ENCODE measurements around the gene SYDE1.

Gene SYDE1

GRCh38 chr19:15125232-15126067 is 18.2 kb downstream of the SYDE1 start:
- peak; percentile 94 for DNase-seq (ENCODE audit: low spot score)
- FAIRE-seq: peak; percentile 87

GRCh38 chr19:15126131-15126910 is 19.1 kb downstream of the SYDE1 start:
- no peak for DNase-seq (ENCODE audit: low spot score)
- no peak for FAIRE-seq

GRCh38 chr19:15128162-15128770 is 21.1 kb downstream of the SYDE1 start:
- DNase-seq (ENCODE audit: low spot score): no peak

GRCh38 chr19:15129856-15130585 is 22.8 kb downstream of the SYDE1 start:
- no peak for DNase-seq (ENCODE audit: low spot score)
- FAIRE-seq: no peak

More at GRCh38 chr19:15128162-15128770, 21.1 kb downstream of the SYDE1 start:
- FAIRE-seq: no peak

- FAIRE-seq (no peak), DNase-seq (ENCODE audit: low spot score) (no peak)
These were observed 29.2 kb downstream of the SYDE1 start for GRCh38 chr19:15136234-15136954.

GRCh38 chr19:15137777-15138176 is 30.6 kb downstream of the SYDE1 start:
- no peak for FAIRE-seq
- DNase-seq (ENCODE audit: low spot score): no peak

GRCh38 chr19:15138427-15138826 is 31.2 kb downstream of the SYDE1 start:
- DNase-seq (ENCODE audit: low spot score): no peak
- FAIRE-seq: no peak

- FAIRE-seq (no peak), DNase-seq (ENCODE audit: low spot score) (no peak)
These were observed 33.9 kb downstream of the SYDE1 start for GRCh38 chr19:15141143-15141542.

GRCh38 chr19:15142313-15142712 is 35.1 kb downstream of the SYDE1 start:
- DNase-seq (ENCODE audit: low spot score): no peak
- no peak for FAIRE-seq

GRCh38 chr19:15144046-15144646 is 36.9 kb downstream of the SYDE1 start:
- FAIRE-seq (no peak), DNase-seq (ENCODE audit: low spot score) (no peak)

- FAIRE-seq: no peak
- DNase-seq (ENCODE audit: low spot score): no peak
These were observed 39.9 kb downstream of the SYDE1 start for GRCh38 chr19:15147090-15147489.

GRCh38 chr19:15149737-15150136 is 42.5 kb downstream of the SYDE1 start:
- FAIRE-seq: no peak
- no peak for DNase-seq (ENCODE audit: low spot score)

- DNase-seq (ENCODE audit: low spot score) (no peak), FAIRE-seq (no peak)
These were observed 46.9 kb downstream of the SYDE1 start for GRCh38 chr19:15154002-15154612.

GRCh38 chr19:15155296-15155695 is 48.1 kb downstream of the SYDE1 start:
- no peak for FAIRE-seq
- DNase-seq (ENCODE audit: low spot score): no peak

- no peak for DNase-seq (ENCODE audit: low spot score)
- FAIRE-seq: no peak
These were observed 49.2 kb downstream of the SYDE1 start for GRCh38 chr19:15156391-15156790.

- no peak for DNase-seq (ENCODE audit: low spot score)
- no peak for FAIRE-seq
These were observed 52.0 kb downstream of the SYDE1 start for GRCh38 chr19:15159251-15159650.

GRCh38 chr19:15161028-15161984 is 54.1 kb downstream of the SYDE1 start:
- DNase-seq (ENCODE audit: low spot score) (no peak), FAIRE-seq (no peak)

Measured in RCC 7860 (cell line).